ENCODE results near the gene CASP1.

Gene CASP1

GRCh38 chr11:104979839-104980238 is 55.1 kb downstream of the CASP1 start:
- DNase-seq: no peak
